HAP-1 (cell line): ENCODE data around the gene IQCE.
"Not testable (repeated sequence)": the region's sequence is repeated elsewhere in the genome, so short reads cannot be mapped to it uniquely, and the experiment has no call there.

Source experiments
- DNase-seq, 2 experiments: peaks; one replicate each; pipeline ENCODE4 v3.0.0-alpha.2; 2016 to 2020; ENCODE audit warnings: low spot score in 2 of 2
- H3K27me3 ChIP-seq: fragments of 250-450 bp; sonication (Bioruptor Pico); 2 replicates; pipeline ENCODE4 v1.5.1; 2020; ENCODE audit warnings: low read depth, mild to moderate bottlenecking, moderate library complexity
- H3K36me3 ChIP-seq: fragments of 250-450 bp; sonication (Bioruptor Pico); replicated peaks from 2 replicates; pipeline ENCODE4 v1.5.1; 2020; ENCODE audit warnings: mild to moderate bottlenecking
- H3K4me1 ChIP-seq: fragments of 250-450 bp; sonication (Bioruptor Pico); 2 replicates; pipeline ENCODE4 v1.5.1; 2020; ENCODE audit warnings: mild to moderate bottlenecking
- H3K4me3 ChIP-seq: fragments of 250-450 bp; sonication (Bioruptor Pico); 2 replicates; pipeline ENCODE4 v1.5.1; 2020; ENCODE audit warnings: mild to moderate bottlenecking, moderate library complexity
- H3K9me3 ChIP-seq: fragments of 250-450 bp; sonication (Bioruptor Pico); 2 replicates; pipeline ENCODE4 v1.5.1; 2020; ENCODE audit warnings: mild to moderate bottlenecking, moderate library complexity
- in situ Hi-C: fragments of 300-500 bp; cut with MboI; formaldehyde crosslinking; loops from 3 replicates; pipeline ENCODE4 v1.14.3; 2020; ENCODE audit warnings: low sequenced_read_pairs, inconsistent platforms, mixed read lengths

The IQCE gene

GRCh38 chr7:2525658-2526630 is 32.8 kb upstream of the IQCE start:
- peaks cover 4% of the 10 kb centered on the region for H3K36me3 ChIP-seq
- in situ Hi-C loops = no loop called here
- DNase-seq = no peak
- H3K4me3 ChIP-seq = no peak overlapping the region
- H3K27me3 ChIP-seq = no peaks in the 10 kb centered on the region
- H3K9me3 ChIP-seq = no peaks in the 10 kb centered on the region
- peaks cover 30% of the 10 kb centered on the region for H3K4me1 ChIP-seq

GRCh38 chr7:2526659-2527504 is 31.9 kb upstream of the IQCE start:
- H3K9me3 ChIP-seq = no peaks in the 10 kb centered on the region
- no peaks in the 10 kb centered on the region for H3K27me3 ChIP-seq
- in situ Hi-C loops = no loop called here
- no peak overlapping the region for H3K4me3 ChIP-seq
- peaks cover 4% of the 10 kb centered on the region for H3K36me3 ChIP-seq
- DNase-seq = no peak
- peaks cover 26% of the 10 kb centered on the region for H3K4me1 ChIP-seq

GRCh38 chr7:2527505-2528467 is 31.0 kb upstream of the IQCE start:
- H3K36me3 ChIP-seq = peaks cover 4% of the 10 kb centered on the region
- H3K4me3 ChIP-seq = no peak overlapping the region
- peaks cover 23% of the 10 kb centered on the region for H3K4me1 ChIP-seq
- H3K9me3 ChIP-seq = no peaks in the 10 kb centered on the region
- in situ Hi-C loops = no loop called here
- H3K27me3 ChIP-seq = no peaks in the 10 kb centered on the region
- DNase-seq = no peak

GRCh38 chr7:2528481-2529095 is 30.2 kb upstream of the IQCE start:
- Histone ChIP-seq H3K9me3 (no peaks in the 10 kb centered on the region), H3K4me3 (no peak overlapping the region), H3K36me3 (peaks cover 4% of the 10 kb centered on the region), H3K27me3 (no peaks in the 10 kb centered on the region), H3K4me1 (peaks cover 15% of the 10 kb centered on the region)
- DNase-seq = no peak
- in situ Hi-C loops = no loop called here

- Histone ChIP-seq H3K4me1 (peaks cover 6% of the 10 kb centered on the region), H3K36me3 (peaks cover 4% of the 10 kb centered on the region), H3K9me3 (no peaks in the 10 kb centered on the region), H3K27me3 (no peaks in the 10 kb centered on the region), H3K4me3 (no peak overlapping the region)
- no peak for DNase-seq
- in situ Hi-C loops = no loop called here
Observed at GRCh38 chr7:2529161-2530070, 29.4 kb upstream of the IQCE start.

GRCh38 chr7:2530071-2530987 is 28.4 kb upstream of the IQCE start:
- DNase-seq = no peak

GRCh38 chr7:2530994-2531795 is 27.6 kb upstream of the IQCE start:
- H3K4me3 ChIP-seq, in situ Hi-C loops, H3K27me3 ChIP-seq, DNase-seq, H3K4me1 ChIP-seq, H3K36me3 ChIP-seq, H3K9me3 ChIP-seq: not testable (repeated sequence)

More at GRCh38 chr7:2530071-2530987, 28.4 kb upstream of the IQCE start:
- in situ Hi-C loops = no loop called here
- Histone ChIP-seq H3K4me1 (no peaks in the 10 kb centered on the region), H3K9me3 (no peaks in the 10 kb centered on the region), H3K27me3 (no peaks in the 10 kb centered on the region), H3K4me3 (no peak overlapping the region), H3K36me3 (peaks cover 4% of the 10 kb centered on the region)

- H3K9me3 ChIP-seq, H3K27me3 ChIP-seq, DNase-seq, in situ Hi-C loops, H3K4me1 ChIP-seq, H3K4me3 ChIP-seq, H3K36me3 ChIP-seq: not testable (repeated sequence)
Observed at GRCh38 chr7:2531796-2532110, 27.0 kb upstream of the IQCE start.

GRCh38 chr7:2532199-2532772 is 26.5 kb upstream of the IQCE start:
- H3K4me3 ChIP-seq, in situ Hi-C loops, H3K9me3 ChIP-seq, H3K36me3 ChIP-seq, H3K27me3 ChIP-seq, DNase-seq, H3K4me1 ChIP-seq: not testable (repeated sequence)

- H3K9me3 ChIP-seq, H3K27me3 ChIP-seq, DNase-seq, H3K36me3 ChIP-seq, H3K4me1 ChIP-seq, H3K4me3 ChIP-seq, in situ Hi-C loops: not testable (repeated sequence)
Observed at GRCh38 chr7:2532816-2533215, 26.0 kb upstream of the IQCE start.

GRCh38 chr7:2533566-2533965 is 25.2 kb upstream of the IQCE start:
- in situ Hi-C loops, H3K36me3 ChIP-seq, H3K4me3 ChIP-seq, DNase-seq, H3K9me3 ChIP-seq, H3K4me1 ChIP-seq, H3K27me3 ChIP-seq: not testable (repeated sequence)
